SU-DHL-6 (cell line): ENCODE results near the gene CHD9NB.

Experiments
- CTCF ChIP-seq: fragments of 200-600 bp; sonication (generic); IDR thresholded peaks from one replicate; pipeline ENCODE4 v1.5.1; 2017; ENCODE audit warnings: antibody characterized with exemption, mild to moderate bottlenecking, low read length, moderate library complexity; ENCODE audit not compliant: insufficient read depth, poor library complexity, severe bottlenecking
- EZH2phosphoT487 ChIP-seq: fragments of 200-600 bp; sonication (generic), shearing (Covaris generic); conservative IDR thresholded peaks from 2 replicates; pipeline ENCODE4 v1.6.1; 2018; ENCODE audit warnings: mild to moderate bottlenecking, antibody characterized with exemption, low read length, moderate library complexity, mixed read lengths

- no peak for TF ChIP-seq CTCF
- no peak for TF ChIP-seq EZH2phosphoT487
Measured at GRCh38 chr16:53094013-53094630, 41.4 kb upstream of the CHD9NB start.
